SW 1271 (cell line): Measurements from ENCODE around the gene EHF.

Experiments used
- DNase-seq, 2 experiments: peaks; one replicate each; lab custom pipeline; 2025; lab: John Stamatoyannopoulos, UW

Gene EHF

DNA sequence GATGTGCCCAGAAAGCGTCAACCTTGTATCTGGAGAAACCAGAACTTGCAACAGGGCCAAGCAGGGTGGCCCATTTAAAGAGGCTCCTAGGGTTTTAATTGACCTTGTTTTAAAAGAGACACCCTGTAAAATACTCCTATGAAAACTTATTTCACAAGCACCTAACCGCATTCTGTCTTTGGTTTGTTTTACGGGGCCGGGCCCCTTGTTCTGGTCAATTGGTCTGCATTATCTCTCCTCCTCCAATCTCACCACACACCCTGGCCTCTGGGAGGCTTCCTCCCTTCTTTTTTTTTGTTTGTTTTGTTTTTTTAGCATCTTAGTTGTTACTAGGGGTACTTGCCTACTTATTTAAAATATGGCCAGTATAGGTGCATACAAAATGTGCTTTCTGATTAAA, 4.7 kb downstream of the EHF start:
- DNase-seq, result no peak

DNA sequence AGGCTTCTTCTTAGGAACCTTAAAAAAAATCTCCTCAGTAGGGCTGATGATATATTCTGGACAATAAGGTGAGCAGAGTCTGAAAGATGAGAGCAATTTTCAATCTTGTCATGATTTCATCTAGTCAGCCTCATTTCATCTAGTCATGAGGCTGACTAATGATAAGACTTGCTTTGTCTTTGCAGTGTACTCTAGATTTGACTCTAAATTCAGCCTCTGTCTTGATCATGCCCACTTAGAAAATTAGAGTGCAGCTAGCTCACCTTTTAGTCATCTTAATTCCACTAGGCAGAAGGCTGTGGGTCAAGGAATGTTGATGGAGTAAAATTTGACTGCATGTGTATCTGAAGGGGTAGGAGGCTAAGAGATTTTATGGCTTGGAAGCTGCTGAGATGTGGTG, 5.5 kb downstream of the EHF start:
- no peak for DNase-seq

DNA sequence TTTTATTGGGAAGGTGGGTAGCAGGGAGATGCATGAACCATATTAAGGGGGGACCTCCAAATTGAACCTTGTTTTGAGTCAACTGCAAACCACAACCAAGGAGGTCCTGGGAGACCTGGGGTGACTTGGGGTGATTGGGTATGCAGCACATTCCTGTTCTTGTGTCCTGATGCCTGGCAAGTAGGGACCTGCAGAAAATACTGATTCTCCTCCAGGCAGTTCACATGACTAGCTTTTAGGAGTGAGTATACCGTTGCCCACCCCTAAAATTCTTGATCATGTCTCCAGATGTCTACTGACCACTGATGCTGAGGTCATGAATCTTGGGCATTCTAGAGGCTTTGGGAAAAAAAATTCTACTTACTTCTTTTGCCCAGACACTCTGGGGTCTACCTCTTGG, 6.3 kb downstream of the EHF start:
- no peak for DNase-seq

DNA sequence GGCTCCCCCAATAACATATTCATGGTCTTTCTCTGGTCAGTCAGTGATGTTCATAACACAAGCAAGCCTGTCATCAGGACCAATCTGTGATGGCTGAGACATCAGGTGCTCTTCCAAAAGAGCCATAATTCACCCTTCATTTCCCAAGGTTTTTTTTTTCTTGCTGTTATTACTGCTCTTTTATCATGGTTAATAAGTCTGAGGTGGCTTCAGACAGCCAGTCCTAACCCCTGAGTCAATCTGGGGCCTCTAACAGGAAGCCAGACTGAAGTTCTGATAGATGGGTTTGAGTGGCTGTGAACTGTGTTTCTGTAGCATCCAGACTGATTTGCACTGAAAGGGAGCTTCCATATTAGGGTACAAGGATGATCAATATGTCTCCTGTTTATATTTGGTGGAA, 8.8 kb downstream of the EHF start:
- no peak for DNase-seq

DNA sequence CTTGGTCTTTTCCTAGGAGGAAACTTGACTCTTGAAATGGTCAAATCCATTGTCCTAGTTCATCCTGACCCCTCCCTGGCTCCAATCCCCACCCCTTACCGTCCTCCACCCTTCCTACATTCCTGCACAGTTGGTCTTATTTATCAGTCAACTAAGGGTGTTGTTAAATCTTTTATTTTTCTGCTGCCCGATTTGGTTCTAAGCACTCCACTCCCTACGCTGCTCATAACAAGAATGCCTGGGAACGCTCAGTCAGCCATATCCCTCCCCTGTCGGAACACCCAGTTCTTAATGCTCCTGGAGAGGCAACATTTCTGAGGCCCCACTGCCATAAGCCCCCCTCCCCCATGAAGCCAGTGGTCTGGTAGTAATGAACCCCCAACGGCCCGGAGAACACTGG, 9.7 kb downstream of the EHF start:
- DNase-seq, result no peak

DNA sequence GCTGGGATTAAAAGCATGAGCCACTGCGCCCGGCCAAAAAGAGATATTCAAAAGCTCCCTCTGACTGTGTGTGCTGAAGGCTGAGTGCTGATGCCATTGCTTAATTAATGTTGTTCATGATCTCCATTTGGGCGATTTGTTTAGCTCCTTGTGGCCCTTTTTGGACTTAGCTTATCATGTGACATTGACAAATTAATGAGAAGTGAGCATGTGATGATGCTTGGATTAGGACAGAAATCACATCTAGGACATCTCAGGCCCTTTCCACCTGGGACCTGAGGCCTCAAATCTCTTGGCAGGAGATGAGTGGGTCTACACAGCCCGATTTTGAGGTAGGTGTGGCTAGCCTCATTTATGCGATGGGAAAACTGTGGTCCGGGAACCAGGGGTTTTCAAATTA, 10.4 kb downstream of the EHF start:
- no peak for DNase-seq

DNA sequence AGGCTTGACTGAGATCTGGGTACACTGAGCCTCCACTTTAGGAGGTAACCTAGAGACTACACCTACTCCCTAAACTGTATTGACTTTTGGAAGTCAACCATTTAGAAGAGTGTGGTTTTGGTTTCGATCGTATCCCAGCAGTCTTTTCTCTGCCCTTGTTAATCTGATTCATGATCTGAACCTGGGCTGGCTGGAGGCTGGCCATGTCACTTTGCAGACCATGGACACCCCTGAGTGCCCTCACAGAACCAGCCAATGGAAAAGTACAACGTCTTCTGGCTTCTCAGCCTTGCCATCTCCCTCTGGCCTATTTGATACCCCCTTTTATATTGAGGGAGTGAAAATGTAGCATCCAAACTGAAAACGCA, 10.8 kb downstream of the EHF start:
- no peak for DNase-seq

DNA sequence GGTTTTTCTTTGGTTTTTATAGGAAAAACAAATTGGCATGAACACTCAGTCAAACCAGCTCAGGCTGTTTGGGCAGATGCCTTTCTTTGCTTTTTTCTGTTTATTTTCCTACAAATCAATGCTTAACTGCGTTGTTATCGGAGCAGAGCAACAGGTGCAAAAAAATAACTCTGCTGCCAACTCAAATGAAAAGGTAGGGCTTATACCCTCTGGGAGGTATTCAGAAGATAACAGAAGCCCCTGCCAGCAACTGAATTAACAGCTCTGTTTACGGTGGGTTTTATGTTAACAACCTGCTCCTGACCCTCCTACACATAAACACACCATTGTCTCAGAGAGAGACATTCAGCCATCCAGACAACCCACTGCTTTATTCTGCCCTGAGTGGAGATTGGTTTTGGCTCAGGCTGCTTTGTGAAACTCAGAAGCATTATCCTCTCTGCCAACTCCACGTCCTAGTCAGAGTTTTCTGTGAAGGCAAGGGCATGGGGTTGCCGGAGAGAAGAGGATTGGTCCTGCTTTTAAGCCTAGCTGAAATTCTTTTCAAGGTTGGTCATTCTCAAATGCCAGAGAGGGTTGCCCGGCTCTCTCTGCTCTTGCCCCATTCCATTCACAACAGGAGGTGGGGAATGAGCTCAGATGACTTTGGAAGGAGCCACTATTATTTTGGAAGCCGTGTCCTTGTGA, 11.4 kb downstream of the EHF start:
- DNase-seq, result no peak

DNA sequence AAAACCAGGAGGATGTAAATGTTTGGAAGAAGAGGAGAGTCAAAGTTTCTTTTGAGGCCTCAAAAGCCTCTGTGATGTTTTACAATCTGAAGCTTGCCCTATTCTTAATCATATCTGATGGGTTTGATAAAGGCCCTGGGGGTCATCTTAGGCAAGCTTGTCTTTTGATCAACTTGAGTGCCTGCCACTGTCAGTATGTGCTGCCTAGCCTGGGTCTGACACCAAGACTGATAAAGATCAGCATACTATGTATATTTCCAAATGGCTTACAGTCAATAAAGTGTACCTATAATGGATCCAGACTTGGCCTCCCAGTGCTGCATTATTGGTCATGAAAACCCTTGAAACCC, 12.7 kb downstream of the EHF start:
- DNase-seq, result no peak

DNA sequence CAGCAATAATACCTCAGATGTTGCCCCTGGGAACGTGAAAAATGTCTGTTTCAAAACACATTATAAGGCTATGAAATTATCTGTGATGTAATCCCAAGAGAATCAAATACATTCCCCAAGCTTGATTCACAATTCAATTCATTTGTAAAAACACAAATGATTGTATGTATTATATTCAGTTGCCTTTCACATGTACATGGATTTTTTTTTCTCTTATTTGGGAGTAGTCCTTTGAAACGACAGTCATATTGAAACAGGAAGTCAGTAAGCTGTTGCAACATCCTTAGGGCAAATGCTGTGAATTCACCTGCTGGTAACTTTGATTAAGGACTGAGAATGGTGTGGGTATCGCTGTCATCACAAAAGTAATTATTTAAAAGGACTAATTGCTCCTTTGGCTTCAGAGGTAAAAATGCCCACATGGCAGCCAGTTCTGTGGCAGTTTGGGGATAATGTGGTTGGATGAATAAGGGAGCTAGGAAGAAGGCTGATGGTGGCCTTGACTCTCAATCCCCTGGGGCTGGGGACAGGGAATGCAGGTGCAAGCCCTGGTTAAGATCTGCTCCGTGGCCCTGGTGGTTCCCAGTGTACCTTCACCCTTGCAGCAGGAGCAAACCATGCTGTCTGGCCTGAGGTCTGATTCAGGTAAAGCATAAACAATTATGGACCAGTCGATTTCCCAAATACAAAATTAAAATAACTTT, 13.2 kb downstream of the EHF start:
- no peak for DNase-seq

DNA sequence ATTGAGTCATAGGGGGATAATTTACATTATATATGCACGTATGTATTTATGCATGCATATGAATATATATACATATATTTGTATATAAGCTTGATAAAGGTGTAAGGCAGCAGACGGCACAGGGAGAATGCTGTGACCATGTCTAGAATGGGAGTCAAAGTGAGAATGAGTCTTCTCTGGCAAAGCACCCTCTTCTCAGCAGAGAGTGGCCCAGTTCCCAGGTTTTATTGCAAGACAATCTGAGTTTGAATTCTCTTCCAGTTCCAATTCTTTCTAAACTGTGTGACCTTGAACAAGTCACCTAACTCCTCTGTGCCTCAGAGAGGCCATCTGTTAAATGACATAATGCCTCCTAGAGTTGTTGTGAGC, 13.8 kb downstream of the EHF start:
- no peak for DNase-seq

DNA sequence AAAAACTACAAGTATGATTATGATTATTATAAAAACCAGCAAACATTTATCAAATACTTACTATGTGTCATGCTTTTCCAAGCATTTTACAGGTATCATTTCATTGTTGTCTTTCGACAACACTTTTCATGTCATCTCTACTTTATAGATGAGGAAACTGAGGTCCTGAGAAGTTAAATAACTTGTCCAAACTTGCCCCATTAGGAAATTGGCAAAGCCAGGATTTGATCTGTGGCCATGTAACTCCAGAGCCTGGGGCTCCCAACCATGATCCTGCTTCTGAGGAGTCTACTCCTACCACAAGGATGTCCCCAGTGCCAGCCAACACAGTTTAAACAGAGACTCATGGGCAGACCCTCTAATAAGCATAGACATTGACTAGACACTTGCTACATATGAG, 15.2 kb downstream of the EHF start:
- DNase-seq, result no peak

DNA sequence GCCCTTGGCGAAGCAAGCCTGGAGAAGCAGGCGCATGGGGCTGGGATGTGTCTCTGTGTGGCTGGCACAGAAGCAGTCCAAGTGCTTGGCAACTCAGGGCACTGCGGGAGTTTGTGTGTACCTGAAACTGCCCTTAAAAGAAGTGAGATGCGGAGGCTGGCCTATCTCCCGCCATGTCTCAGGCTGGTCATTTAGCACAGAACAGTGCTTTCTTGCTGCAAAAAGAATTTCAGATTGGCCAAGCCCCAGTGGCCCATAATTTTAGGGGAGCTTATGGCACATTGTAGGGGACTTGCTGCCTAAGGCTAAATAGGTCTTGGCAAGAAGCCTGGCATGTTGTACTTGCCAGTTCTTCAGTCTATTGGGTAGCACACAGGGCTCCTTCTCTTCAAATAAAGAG, 16.4 kb downstream of the EHF start:
- DNase-seq, result no peak

DNA sequence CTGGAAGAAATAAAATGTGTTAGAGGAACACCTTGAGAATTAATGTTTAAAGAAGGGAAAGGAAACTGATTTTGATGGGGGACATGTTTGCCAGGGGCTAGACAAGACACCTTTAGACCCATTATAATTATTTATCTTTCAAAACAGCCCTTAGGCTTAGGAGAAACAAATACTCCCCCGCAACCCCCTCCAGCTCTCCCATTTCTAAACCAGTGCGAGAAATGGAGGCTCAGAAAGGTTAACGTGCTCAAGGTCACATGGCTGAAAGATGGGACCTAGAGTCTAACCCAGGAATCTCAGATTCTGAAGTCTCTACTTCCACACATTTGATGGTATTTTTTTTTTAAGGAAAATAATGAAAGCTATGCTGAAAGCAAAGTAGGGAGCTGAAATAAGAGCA, 18.0 kb downstream of the EHF start:
- no peak for DNase-seq

DNA sequence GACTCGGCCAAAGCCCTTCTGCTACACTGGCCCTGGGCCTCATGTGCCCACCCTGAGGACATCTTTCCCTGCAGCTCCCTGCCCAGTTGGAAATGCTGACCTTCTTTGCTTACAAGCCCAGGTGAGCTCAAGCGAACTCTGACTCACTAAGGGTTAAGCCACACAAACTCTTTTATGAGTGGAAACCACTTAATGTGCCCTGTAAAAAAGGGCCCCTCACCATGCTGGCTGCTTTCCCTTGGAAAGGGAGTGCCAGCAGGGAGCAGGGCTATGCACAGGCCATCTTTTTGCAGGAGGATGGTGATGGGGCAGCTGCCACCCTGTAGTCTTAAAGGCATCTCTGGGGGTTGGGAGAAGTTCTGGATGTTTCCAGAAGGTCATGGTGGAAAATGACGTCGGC, 18.7 kb downstream of the EHF start:
- DNase-seq, result no peak

DNA sequence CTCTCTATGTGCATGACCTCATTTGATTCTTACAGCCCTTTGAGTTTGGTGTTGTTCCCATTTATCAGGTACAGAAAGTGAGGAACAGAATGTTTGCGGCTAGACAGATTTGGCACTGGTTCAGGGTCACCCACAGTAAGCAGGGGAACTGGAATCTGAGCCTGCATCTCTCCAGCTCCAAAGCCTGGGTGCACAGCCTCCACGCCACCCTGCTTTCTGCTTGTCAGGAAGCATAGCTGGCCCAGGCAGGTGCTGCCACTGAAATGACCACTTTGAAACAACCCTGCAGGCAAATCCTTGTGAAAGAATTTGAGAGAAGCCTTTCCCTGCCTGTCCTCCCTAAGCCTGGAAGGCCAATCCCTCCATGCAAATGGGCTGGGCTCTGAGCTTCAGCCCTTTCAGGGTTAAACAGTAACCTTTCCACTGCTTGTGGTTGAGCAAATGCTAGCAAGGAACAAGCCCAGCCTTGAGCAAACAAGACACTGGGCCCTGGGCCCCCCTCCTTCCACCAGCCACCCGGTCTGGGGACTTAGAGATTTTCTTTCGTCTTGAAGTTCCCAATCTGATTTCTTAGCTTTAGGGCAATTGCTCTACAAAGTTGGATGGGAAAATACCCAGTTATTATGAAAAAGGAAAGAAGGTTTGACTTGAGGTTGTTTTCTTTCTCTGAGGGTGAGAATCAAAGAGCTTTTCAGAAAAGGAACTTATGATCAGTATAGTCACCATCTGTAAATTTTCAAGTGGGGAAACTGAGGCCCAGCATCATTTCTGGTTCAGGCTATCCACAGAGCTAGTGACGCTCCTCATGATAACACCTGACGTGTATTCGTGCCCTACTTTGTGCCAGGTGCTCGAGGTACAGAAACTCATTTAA, 19.4 kb downstream of the EHF start:
- no peak for DNase-seq

DNA sequence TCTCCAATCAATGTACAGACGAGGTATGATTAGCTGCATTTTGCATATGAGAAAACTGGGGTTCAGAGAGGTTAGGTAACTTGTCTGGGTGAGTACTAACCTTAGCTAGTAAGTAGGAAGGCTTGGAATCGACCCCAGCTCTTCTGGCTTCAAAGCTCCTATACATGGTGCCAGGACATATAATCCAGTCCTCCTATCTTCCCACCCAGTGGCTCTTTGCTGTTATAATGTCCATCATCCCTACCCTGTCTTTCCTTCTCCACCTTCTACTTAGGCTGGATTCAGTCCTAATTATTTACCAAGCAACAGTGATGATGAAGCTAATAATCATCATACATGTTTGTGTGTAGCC, 20.0 kb downstream of the EHF start:
- DNase-seq, result no peak

DNA sequence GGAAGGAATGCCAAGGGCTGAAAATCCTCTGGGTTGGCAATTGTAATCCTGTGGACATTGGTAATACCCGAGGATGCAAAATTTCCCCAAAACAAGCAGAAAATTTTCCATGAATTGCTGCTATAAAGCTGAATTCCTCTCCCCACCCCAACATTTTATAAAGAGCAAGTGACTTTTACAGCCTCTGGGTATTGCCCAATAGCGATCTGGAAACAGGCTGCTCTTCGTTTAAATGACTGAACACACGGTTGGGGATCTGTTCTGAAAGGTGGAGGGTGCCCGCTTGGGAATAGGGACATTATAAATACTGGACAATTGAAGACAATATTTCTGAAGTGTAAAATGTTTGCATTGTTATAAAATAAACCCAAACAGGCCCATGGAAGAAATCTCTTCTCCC, 20.6 kb downstream of the EHF start:
- DNase-seq, result no peak

DNA sequence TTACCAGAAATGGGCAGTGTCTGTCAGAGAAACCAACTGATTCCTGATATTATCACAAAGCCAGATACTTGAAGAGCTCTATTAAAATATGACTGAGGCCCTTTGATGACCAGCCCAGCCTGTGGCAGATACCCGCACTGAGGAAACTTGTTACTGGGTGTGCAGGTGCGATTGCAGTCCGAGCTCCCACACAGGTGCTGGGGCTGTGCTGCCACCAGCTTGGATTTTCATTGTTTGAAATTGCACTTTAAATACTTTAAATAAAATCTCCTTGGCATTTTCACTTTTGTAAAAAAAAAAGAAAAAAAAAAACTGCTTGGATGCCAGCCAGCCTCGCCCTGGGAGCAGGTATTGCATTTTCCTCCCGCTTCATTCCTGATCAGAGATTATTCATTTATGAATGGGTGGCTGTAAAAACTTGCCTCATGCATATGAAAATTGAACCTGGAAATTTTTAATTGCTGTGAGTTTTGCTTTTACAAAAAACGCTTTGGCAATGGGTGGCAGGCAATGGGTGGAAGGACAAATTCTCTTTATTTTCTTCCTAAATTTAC, 21.2 kb downstream of the EHF start:
- no peak for DNase-seq

DNA sequence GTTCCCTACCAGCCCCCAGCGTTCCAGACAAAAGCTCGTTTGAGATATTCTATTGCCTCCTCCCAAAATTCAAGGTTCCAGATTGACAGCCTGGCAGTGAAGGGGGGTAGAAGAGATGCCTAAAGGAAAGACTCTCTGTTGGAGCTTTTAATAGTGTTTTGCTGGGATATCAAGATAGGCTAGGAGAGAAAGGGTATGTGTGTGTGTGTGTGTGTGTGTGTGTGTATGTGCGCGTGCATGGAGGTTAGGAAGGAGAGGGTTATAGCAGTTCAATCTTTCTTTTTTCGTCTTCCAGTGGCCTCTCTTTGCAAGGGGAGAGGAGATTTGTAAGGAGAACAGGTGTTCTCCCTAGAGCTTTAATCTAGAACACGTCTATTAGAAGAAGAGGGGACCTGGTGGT, 22.0 kb downstream of the EHF start:
- no peak for DNase-seq

DNA sequence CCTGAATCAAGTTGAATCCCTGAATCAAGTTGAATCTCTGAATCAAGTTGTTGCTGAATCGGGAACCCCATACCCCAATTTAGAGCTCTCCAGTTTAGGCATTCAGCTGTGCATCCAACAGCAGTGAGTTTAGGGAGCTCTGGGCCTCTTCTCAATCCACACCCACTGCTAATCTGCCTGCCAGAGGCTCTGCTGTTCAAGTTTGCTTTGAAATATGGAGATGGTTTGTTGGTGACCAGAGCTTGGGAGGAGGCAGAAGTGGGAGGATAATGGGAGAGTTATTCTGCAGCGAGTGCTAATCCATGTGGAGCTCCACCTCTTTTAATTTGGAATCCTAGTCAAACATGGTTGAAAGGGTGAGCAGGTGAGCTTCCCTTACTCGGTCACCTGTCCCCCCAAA, 22.4 kb downstream of the EHF start:
- DNase-seq, result no peak

DNA sequence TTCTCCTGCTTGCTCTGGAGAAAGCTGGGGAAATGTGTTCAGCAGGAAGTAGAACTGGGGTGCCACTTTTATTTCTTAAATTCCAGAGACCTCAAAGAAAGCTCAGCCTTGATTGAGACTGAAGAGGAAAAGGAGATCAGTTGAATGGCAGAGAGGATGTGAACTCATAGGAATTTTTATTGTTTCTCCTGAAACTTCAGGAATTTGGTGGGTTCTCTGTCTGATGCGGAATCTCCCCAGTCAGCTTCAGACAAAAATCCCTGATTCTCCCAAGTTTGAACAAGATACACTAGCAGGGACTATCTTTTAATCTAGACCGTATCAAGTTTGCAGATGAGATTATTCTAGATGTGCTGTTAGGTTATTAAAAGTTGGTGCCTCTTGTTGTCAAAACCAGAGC, 23.0 kb downstream of the EHF start:
- no peak for DNase-seq
